GM12891 (cell line): ENCODE results near the gene PAQR7.
A peak's percentile ranks its signal among the peaks of the same experiment; 100 is the strongest.

Source experiments
- DNase-seq: peaks from one replicate; pipeline ENCODE4 v3.0.0; 2011; ENCODE audit warnings: low spot score; ENCODE audit not compliant: insufficient read length
- FAIRE-seq: peaks from 2 replicates; lab custom pipeline; 2011; peaks lifted over from hg19 to GRCh38; lab: Jason Lieb, UNC
- PAX5 ChIP-seq: IDR thresholded peaks from 2 replicates; pipeline ENCODE4 v1.6.1; 2011; ENCODE audit warnings: low read length, moderate library complexity, mild to moderate bottlenecking; ENCODE audit not compliant: insufficient read depth, severe bottlenecking
- POLR2A ChIP-seq: IDR thresholded peaks from 2 replicates; pipeline ENCODE4 v1.6.1; 2011; ENCODE audit warnings: low read depth, low read length, control low read depth
- POLR2AphosphoS5 ChIP-seq: IDR thresholded peaks from 2 replicates; pipeline ENCODE4 v1.6.1; 2011; ENCODE audit warnings: low read depth, low read length, control low read depth
- POU2F2 ChIP-seq: IDR thresholded peaks from 2 replicates; pipeline ENCODE4 v1.6.1; 2011; ENCODE audit warnings: low read depth, mild to moderate bottlenecking, control low read depth, low read length, moderate library complexity
- SPI1 ChIP-seq: IDR thresholded peaks from 2 replicates; pipeline ENCODE4 v1.6.1; 2011; ENCODE audit warnings: low read depth, low read length, control low read depth
- TAF1 ChIP-seq: IDR thresholded peaks from 2 replicates; pipeline ENCODE4 v1.6.1; 2011; ENCODE audit warnings: low read depth, low read length, control low read depth

The PAQR7 gene

DNA sequence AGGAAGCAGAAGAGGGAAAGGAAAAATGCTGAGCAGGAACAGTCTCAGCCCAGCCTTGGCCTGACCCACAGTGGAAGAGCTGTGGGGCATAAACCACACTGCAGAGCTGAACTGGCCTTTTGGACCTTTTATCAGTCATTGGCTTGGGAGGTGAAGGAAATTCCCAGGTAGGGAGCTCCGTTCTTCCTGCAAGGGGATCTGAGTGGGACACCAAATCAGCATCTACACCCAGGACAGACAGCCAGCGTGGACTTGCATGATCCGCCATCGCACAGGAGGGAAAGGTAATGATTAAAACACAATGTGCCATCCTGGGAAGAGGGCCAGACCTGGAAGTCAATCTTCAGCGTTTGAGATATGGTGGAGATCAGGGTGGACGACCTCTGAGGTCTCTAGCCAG lies 56.9 kb downstream of the PAQR7 start:
- TF ChIP-seq POLR2AphosphoS5 (no peak), TAF1 (no peak), SPI1 (no peak), POLR2A (no peak), POU2F2 (no peak), PAX5 (no peak)
- no peak for FAIRE-seq

DNA sequence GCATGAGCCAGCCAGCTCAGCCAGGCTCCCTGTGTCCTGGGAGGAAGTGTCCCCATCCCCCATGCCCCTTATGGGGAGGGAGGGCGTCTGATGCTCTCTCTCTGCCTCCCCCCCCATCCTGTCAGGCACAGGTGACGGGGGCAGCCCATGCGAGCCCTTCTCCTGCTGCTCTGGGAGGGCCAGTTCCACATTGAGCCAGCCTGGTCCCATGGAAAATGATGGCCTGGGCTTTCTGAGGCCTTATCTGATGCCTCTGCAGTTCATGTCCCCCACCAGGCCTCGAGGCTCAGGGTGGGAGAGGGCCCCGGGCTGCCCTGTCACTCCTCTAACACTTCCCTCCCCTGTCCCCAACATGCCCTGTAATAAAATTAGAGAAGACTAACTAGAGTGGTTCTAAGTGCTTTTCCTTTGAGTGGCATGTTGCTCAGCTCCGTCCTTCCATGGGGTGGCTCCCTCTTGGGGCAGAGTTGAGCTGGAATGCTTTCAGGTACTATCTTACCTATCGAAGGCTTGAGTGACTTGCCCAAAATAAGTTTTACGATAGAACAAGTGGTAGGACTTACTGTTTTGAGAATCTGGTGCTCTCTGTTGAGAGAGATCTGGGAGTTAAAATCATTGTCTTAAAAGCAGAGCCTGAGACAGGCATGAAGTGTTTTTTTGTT lies 57.5 kb downstream of the PAQR7 start:
- TF ChIP-seq PAX5 (no peak), POLR2A (no peak), TAF1 (no peak), SPI1 (no peak), POU2F2 (no peak), POLR2AphosphoS5 (no peak)
- DNase-seq (no peak), FAIRE-seq (no peak)

More for the DNA sequence above, 56.9 kb downstream of the PAQR7 start:
- DNase-seq = no peak

DNA sequence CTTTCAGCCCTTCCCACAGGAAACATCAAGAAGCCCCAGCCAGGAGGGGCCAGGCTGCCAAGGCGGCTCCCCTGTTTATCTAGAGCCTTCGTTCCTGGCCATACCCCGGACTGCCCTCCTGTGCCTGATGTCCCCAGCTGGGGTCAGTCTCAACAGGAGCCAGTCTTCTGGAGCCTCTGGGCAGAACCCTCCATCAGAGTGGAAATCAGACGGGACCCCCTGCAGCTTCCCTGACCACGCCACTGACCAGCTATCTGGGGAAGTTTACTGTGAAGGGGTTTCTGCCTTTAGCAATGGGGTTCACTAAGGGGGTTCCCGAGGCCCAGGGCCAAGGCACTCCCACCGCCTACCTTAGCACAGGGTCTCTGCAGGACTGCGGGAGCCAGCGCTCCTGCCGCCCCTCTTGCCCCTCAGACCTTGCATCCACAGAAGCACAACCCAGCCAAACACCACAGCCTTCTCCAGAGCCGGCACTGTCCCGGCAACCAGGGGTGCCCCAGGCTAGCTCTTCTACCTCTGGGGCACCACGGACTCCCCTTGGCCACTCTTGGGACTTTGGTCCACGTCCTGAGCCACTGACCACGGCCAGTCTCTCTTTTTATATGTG lies 59.3 kb downstream of the PAQR7 start:
- DNase-seq = no peak
- no peak for FAIRE-seq
- TF ChIP-seq POLR2A (no peak), TAF1 (no peak), SPI1 (no peak), POU2F2 (no peak)

DNA sequence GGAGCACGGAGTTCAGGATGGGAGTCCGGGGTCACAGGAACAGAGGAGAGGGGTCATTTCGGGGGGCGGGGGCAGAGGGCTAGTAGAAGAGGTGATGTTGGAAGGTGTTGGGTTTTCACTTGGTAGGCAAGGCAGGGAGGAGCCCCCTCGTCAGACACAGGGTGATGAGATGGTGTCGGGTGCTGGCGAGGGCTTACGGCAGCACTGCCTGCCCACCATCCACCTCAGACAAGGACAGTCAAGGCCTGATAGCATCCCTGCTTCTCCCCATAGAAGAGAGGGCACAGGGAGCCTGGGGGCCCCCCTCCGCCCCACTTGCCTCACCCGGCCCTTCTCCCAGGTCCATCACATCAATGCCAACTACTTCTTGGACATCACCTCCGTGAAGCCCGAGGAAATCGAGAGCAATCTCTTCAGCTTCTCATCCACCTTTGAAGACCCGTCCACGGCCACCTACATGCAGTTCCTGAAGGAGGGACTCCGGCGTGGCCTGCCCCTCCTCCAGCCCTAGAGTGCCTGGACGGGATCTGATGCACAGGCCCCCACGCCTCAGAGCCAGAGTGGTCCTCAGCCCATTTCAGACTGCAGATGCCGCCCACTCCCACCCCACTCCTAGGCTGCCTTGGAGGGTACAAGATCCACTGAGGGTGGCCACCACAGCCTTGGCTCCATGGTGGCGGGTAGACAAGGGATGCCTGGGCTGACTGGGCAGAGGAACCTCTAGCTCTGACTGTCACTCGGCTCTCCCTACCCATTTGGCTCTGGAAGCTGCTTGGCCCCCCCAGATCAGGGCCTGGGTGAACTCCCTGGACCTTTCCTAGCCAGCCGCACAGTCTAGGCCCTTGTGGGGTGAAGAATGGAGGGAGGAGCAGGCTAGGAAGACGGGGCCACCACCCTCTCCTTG lies 60.0 kb downstream of the PAQR7 start:
- TF ChIP-seq POLR2A (no peak), TAF1 (no peak), SPI1 (no peak), PAX5 (no peak), POLR2AphosphoS5 (no peak), POU2F2 (no peak)
- DNase-seq (no peak), FAIRE-seq (no peak)

DNA sequence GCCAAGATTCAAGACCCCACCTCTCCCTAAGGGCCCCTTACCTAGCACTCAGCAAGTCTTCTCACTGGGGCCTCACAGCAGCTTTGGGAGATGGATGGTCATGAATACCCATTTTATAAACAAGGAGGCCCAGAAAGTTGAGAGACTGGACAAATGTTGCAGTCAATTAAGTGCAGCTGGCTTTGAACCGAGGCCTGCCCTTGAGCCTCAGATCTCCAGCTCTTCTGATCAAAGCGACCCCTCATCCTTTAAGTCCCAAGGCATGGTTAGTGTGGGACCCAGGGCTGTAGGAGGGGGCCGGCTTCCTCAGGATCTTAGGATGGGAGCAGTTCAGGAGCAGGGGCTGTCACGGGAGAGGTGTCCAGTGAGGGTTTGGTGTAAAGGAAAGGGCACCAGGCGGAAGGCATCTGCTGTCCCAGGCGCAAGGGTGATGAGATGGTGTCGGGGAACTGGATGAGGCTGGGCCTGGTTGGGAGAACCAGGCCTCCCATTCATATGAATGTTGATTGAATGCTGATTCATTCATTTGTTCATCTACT lies 60.9 kb downstream of the PAQR7 start:
- FAIRE-seq (no peak), DNase-seq (no peak)
- no peak for TF ChIP-seq SPI1
- TF ChIP-seq POU2F2 = no peak

DNA sequence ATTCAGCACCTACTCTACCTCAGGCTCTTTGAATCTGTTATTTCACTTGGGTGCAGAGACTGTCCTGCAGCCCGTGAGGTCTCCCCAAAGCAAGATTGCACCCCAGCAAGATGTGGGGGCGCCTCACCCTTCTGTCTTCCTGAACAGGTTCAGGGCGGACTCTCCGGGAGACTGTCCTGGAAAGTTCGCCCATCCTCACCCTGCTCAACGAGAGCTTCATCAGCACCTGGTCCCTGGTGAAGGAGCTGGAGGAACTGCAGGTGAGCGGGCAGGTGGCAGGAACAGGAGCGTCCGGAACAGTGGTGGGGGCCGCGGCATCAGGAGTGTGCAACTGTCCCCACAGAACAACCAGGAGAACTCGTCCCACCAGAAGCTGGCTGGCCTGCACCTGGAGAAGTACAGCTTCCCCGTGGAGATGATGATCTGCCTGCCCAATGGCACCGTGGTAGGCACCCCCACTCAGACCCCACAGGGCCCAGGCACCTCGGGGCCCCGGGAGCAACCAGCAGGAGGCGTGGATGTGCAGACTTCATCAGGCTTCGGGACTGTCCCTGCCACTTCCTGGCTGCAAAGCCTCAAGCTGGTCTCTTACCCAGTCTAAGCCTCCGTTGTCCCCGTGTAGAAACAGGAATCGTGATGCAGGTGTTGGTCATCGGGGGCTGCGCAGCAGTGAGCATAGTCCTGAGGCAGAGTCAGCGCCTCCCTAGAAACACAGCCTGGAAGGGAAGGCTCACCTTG lies 61.6 kb downstream of the PAQR7 start:
- DNase-seq (no peak), FAIRE-seq (no peak)
- TF ChIP-seq SPI1 (peak; percentile 20; the same call in 1 of the 2 replicates), POLR2A (no peak), POU2F2 (no peak)

DNA sequence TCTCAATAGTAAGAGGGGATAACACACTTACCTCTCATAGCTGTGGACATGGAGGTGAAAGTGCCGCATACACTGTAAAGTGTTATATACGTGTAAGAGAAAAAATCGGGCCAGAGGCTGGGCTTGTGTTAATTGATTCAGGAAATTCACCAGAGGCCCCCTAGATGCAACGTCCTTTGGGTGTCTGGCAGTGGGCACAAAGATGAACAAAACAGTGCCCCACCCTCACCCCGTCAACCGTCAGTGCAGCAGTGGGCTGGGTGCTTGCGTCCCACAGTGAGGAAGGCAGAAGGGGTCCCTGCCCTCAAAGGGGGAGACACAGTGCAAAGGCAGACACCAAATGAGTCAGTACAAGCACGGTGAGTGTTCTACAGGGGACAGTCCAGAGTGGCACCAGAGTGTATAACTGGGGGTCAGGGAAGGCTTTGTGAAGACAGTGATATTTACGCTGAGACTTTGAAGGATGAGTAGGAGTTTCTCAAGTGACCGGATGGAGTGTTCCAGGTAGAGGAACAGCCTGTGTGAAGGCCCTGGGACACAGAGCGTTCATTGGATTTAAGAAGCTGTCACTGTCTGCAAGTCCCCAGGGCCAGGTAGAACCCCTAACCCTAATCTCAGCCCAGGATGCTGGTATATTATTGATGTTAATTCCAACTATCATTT lies 62.3 kb downstream of the PAQR7 start:
- TF ChIP-seq SPI1 (no peak), POLR2A (no peak), POU2F2 (no peak), POLR2AphosphoS5 (no peak), TAF1 (no peak), PAX5 (no peak)
- no peak for FAIRE-seq
- no peak for DNase-seq
